ENCODE results near the gene UNC13C.

GRCh38 chr15:54599386-54599785 lies 621.1 kb downstream of the UNC13C start:
- no peak for TF ChIP-seq CTCF (IDR thresholded peaks at IDR 0.05; ENCODE audit: poor library complexity, severe bottlenecking)
- no peak for TF ChIP-seq POLR2AphosphoS5 (IDR thresholded peaks at IDR 0.05)
- TF ChIP-seq EP300 (conservative IDR thresholded peaks at IDR 0.05; ENCODE audit: poor library complexity, severe bottlenecking): no peak
- no peak for TF ChIP-seq EZH2 (IDR thresholded peaks at IDR 0.05; ENCODE audit: borderline replicate concordance, insufficient read depth, low read length, poor library complexity, severe bottlenecking)
- TF ChIP-seq MXI1 (conservative IDR thresholded peaks at IDR 0.05; ENCODE audit: poor library complexity, severe bottlenecking): no peak
- TF ChIP-seq TAF1 (IDR thresholded peaks at IDR 0.05; ENCODE audit: low read depth): no peak
- TF ChIP-seq REST (IDR thresholded peaks at IDR 0.05; ENCODE audit: borderline replicate concordance): no peak
- no peak for TF ChIP-seq SMC3 (conservative IDR thresholded peaks at IDR 0.05; ENCODE audit: poor library complexity)

Measured in neural cell (in vitro differentiated cells).